IPS-20b (cell line): ENCODE results near the gene COL1A2.

Experiments used
- H3K27ac ChIP-seq: one replicate; pipeline ENCODE4 v1.5.1; 2013; ENCODE audit warnings: low read length
- H3K27me3 ChIP-seq: 2 replicates; pipeline ENCODE4 v1.6.1; 2013; ENCODE audit warnings: mild to moderate bottlenecking, low read length, inconsistent platforms; ENCODE audit not compliant: insufficient read depth
- H3K36me3 ChIP-seq: 2 replicates; pipeline ENCODE4 v1.6.1; 2013; ENCODE audit warnings: low read depth, mild to moderate bottlenecking, inconsistent platforms, low read length, moderate library complexity; ENCODE audit not compliant: insufficient read depth
- H3K4me1 ChIP-seq: 2 replicates; pipeline ENCODE4 v1.6.1; 2013; ENCODE audit warnings: mild to moderate bottlenecking, control low read depth, inconsistent platforms, low read length, moderate library complexity; ENCODE audit not compliant: insufficient read depth
- H3K4me3 ChIP-seq: 2 replicates; pipeline ENCODE4 v1.5.1; 2013; ENCODE audit warnings: mild to moderate bottlenecking, low read length, inconsistent platforms
- H3K9ac ChIP-seq: 2 replicates; pipeline ENCODE4 v1.6.1; 2013; ENCODE audit warnings: low read depth, mild to moderate bottlenecking, inconsistent platforms, low read length, moderate library complexity
- H3K9me3 ChIP-seq: 2 replicates; pipeline ENCODE4 v1.6.1; 2013; ENCODE audit warnings: mild to moderate bottlenecking, low read depth, low read length, inconsistent platforms; ENCODE audit not compliant: insufficient read depth

Gene COL1A2

DNA sequence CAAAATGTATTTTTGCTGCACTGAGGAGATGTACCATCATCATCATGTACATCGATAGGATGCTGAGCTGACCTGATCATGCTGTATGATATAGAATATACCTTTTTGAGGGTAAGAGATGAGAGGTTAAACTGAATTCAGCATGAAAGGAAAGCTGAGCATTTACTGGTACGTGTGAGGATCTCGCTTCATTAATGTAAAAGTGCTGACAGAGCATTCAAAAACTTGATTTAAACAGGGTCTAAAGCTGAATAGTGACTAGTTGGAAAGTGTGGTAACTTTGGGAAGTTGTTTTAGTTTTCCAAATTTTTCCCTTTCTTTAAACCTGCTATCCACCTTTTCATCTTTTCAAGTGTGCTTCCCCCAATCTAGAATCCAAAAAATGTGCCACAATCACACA is 28.5 kb upstream of the COL1A2 start:
- no peaks in the 10 kb centered on the region for H3K27me3 ChIP-seq
- no peaks in the 10 kb centered on the region for H3K9me3 ChIP-seq
- no peak overlapping the region for H3K27ac ChIP-seq
- no peak overlapping the region for H3K9ac ChIP-seq
- no peak overlapping the region for H3K4me3 ChIP-seq
- no peaks in the 10 kb centered on the region for H3K36me3 ChIP-seq
- H3K4me1 ChIP-seq: no peaks in the 10 kb centered on the region

DNA sequence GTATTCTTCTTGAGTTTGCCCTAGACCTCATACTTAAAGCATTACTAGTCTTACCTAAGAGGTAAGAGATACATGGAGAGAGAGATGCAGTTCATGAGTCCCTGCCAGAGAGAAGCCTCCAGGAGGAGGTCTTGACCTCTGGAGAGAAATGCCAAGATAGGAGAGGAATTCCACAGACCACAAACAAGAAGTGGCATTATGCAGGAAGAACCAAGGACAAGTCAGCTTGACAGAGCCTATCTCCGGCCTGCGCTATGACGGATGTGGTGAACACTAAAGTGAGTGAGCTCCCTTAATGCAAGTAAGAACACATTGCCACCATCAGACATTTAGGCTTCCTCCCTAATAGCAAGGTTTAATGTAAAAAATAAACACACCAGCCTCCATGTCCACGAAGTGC is 27.9 kb upstream of the COL1A2 start:
- Histone ChIP-seq H3K4me3 (no peak overlapping the region), H3K27ac (no peak overlapping the region), H3K9ac (no peak overlapping the region), H3K36me3 (no peaks in the 10 kb centered on the region), H3K27me3 (no peaks in the 10 kb centered on the region), H3K9me3 (no peaks in the 10 kb centered on the region), H3K4me1 (no peaks in the 10 kb centered on the region)

GRCh38 chr7:94367949-94368348 is 26.7 kb upstream of the COL1A2 start:
- no peak overlapping the region for H3K4me3 ChIP-seq
- H3K9me3 ChIP-seq: no peaks in the 10 kb centered on the region
- H3K4me1 ChIP-seq: no peaks in the 10 kb centered on the region
- H3K27me3 ChIP-seq: no peaks in the 10 kb centered on the region
- H3K36me3 ChIP-seq: no peaks in the 10 kb centered on the region
- H3K9ac ChIP-seq: no peak overlapping the region
- no peak overlapping the region for H3K27ac ChIP-seq

DNA sequence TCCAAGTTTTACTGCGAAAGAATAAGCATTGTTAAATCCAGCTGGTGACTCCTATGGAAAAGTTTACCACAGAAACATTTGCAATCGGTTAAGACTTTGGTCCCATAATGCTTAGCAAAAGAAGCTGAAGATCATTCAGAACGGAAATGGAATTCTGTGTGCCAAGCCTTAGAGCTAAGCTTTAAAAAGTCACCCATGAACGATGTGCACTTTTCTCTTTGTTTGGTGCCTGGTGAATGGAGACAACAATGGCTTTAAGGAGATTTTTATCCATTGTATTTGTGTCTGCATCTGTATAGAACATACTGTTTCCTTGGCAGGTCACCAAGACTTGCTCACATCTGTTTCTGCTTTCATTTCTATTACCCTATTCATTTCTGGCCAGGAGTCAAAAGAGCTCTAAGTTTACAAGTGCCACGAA is 26.3 kb upstream of the COL1A2 start:
- H3K27ac ChIP-seq: no peak overlapping the region

DNA sequence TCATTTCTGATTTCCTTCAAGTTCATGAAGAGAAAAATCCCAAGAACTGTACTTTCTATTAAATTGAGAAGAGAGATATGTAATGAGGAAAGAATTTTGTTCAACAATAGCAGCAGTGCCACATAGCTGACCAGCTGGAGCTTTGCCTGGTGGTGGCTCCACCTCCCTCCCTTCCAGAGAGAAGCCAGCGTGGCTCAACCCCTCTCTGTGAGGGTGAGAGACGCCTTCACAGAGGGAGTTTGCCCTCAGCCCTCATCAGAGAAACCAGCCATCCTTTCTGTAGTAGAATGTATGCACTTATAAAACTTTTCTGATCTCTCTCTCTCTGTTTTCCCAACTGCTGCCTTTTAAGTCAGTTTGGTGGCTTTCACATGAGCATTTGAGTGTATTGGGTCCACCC is 20.5 kb upstream of the COL1A2 start:
- no peaks in the 10 kb centered on the region for H3K27me3 ChIP-seq
- H3K4me3 ChIP-seq: peak overlapping the region; percentile 51; the same call in 1 of the 2 replicates
- H3K36me3 ChIP-seq: no peaks in the 10 kb centered on the region
- H3K27ac ChIP-seq: no peak overlapping the region
- H3K9me3 ChIP-seq: no peaks in the 10 kb centered on the region
- peaks cover 22% of the 10 kb centered on the region; the same call in 1 of the 2 replicates for H3K4me1 ChIP-seq
- H3K9ac ChIP-seq: peak overlapping the region; percentile 27; the same call in 1 of the 2 replicates

More for the DNA sequence above, 26.3 kb upstream of the COL1A2 start:
- Histone ChIP-seq H3K9ac (no peak overlapping the region), H3K4me3 (no peak overlapping the region), H3K36me3 (no peaks in the 10 kb centered on the region), H3K27me3 (no peaks in the 10 kb centered on the region), H3K9me3 (no peaks in the 10 kb centered on the region), H3K4me1 (no peaks in the 10 kb centered on the region)

GRCh38 chr7:94374721-94375566 is 19.8 kb upstream of the COL1A2 start:
- H3K36me3 ChIP-seq: no peaks in the 10 kb centered on the region
- H3K4me1 ChIP-seq: peaks cover 22% of the 10 kb centered on the region; the same call in 1 of the 2 replicates
- no peaks in the 10 kb centered on the region for H3K9me3 ChIP-seq
- peak overlapping the region; percentile 51; the same call in 1 of the 2 replicates for H3K9ac ChIP-seq
- peak overlapping the region; percentile 34 for H3K27ac ChIP-seq
- H3K4me3 ChIP-seq: peak overlapping the region; percentile 51
- no peaks in the 10 kb centered on the region for H3K27me3 ChIP-seq

DNA sequence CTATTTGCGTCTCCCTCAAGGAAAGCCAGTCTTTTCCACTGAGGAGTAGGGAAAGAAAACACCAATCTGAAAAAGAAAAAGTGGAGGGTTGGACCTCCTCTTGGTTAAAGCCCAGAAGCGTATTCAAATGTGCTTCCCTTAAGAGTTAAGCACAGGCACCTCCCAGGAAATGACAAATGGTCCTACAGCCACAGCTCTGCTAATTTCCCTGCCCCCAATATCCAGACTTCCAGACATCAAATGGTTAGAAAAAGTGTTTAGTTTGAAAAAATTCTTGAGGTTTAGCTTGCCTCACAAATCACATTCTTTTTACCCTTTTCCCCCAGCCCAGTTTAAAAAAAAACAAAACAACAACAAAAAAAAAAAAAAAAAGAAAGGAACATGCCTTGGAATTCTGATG is 19.0 kb upstream of the COL1A2 start:
- Histone ChIP-seq H3K9me3 (no peaks in the 10 kb centered on the region), H3K27me3 (no peaks in the 10 kb centered on the region), H3K36me3 (no peaks in the 10 kb centered on the region), H3K4me1 (peaks cover 22% of the 10 kb centered on the region; the same call in 1 of the 2 replicates), H3K27ac (peak overlapping the region; percentile 34), H3K9ac (peak overlapping the region; percentile 51; the same call in 1 of the 2 replicates), H3K4me3 (peak overlapping the region; percentile 51)

- no peak overlapping the region for H3K27ac ChIP-seq
- peaks cover 22% of the 10 kb centered on the region; the same call in 1 of the 2 replicates for H3K4me1 ChIP-seq
- H3K36me3 ChIP-seq: no peaks in the 10 kb centered on the region
- no peaks in the 10 kb centered on the region for H3K27me3 ChIP-seq
- no peak overlapping the region for H3K9ac ChIP-seq
- H3K4me3 ChIP-seq: no peak overlapping the region
- H3K9me3 ChIP-seq: no peaks in the 10 kb centered on the region
Measured at GRCh38 chr7:94376281-94376680, 18.4 kb upstream of the COL1A2 start.

DNA sequence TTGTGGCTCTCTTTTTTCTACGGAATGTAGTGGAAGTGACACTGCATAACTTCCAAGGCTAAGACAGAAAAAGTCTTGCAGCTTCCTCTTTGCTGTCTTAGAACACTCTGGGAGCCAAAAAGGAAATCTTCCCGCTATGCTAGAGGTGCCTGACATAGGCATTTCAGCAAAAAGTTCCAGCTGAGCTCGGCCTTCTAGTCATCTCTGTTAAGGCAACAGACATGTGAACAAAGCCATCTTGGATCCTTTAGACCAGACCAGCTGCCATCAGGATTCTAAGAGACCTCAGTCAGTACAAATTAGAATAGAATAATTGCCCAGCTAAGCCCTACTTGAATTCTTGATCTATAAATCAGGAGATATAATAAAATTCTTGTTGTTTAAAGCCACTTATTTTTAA is 16.3 kb upstream of the COL1A2 start:
- Histone ChIP-seq H3K4me1 (peaks cover 22% of the 10 kb centered on the region; the same call in 1 of the 2 replicates), H3K36me3 (no peaks in the 10 kb centered on the region), H3K27me3 (no peaks in the 10 kb centered on the region), H3K27ac (no peak overlapping the region), H3K9ac (no peak overlapping the region), H3K9me3 (no peaks in the 10 kb centered on the region), H3K4me3 (no peak overlapping the region)

GRCh38 chr7:94380264-94380663 is 14.4 kb upstream of the COL1A2 start:
- Histone ChIP-seq H3K4me1 (peaks cover 14% of the 10 kb centered on the region; the same call in 1 of the 2 replicates), H3K27me3 (no peaks in the 10 kb centered on the region), H3K9ac (no peak overlapping the region), H3K4me3 (no peak overlapping the region), H3K36me3 (no peaks in the 10 kb centered on the region), H3K9me3 (no peaks in the 10 kb centered on the region), H3K27ac (no peak overlapping the region)

- Histone ChIP-seq H3K27me3 (no peaks in the 10 kb centered on the region), H3K36me3 (no peaks in the 10 kb centered on the region), H3K27ac (no peak overlapping the region)
Measured at GRCh38 chr7:94382132-94382531, 12.6 kb upstream of the COL1A2 start.

GRCh38 chr7:94382746-94383145 is 11.9 kb upstream of the COL1A2 start:
- H3K4me3 ChIP-seq: no peak overlapping the region
- H3K4me1 ChIP-seq: peaks cover 10% of the 10 kb centered on the region; the same call in 1 of the 2 replicates
- no peaks in the 10 kb centered on the region for H3K36me3 ChIP-seq
- H3K9ac ChIP-seq: no peak overlapping the region
- no peak overlapping the region for H3K27ac ChIP-seq
- no peaks in the 10 kb centered on the region for H3K27me3 ChIP-seq
- H3K9me3 ChIP-seq: no peaks in the 10 kb centered on the region

More at GRCh38 chr7:94382132-94382531, 12.6 kb upstream of the COL1A2 start:
- peaks cover 10% of the 10 kb centered on the region; the same call in 1 of the 2 replicates for H3K4me1 ChIP-seq
- H3K9ac ChIP-seq: no peak overlapping the region
- H3K9me3 ChIP-seq: no peaks in the 10 kb centered on the region
- no peak overlapping the region for H3K4me3 ChIP-seq
